ENCODE data around the gene ALX3. TPM values are rescaled to one million over a fixed set of nuclear protein-coding genes. Genes with fewer than 3 reads are reported as not detected.
A peak's percentile ranks its signal among the peaks of the same experiment; 100 is the strongest.

Gene ALX3
- total RNA-seq = not detected
- long read RNA-seq, donor 1, partial matches to known transcripts = 0 of 2 reads
- long read RNA-seq, donor 1, other reads (novel, unspliced or antisense) = 2 of 2 reads
- long read RNA-seq, donor 2 = 0 reads

DNA sequence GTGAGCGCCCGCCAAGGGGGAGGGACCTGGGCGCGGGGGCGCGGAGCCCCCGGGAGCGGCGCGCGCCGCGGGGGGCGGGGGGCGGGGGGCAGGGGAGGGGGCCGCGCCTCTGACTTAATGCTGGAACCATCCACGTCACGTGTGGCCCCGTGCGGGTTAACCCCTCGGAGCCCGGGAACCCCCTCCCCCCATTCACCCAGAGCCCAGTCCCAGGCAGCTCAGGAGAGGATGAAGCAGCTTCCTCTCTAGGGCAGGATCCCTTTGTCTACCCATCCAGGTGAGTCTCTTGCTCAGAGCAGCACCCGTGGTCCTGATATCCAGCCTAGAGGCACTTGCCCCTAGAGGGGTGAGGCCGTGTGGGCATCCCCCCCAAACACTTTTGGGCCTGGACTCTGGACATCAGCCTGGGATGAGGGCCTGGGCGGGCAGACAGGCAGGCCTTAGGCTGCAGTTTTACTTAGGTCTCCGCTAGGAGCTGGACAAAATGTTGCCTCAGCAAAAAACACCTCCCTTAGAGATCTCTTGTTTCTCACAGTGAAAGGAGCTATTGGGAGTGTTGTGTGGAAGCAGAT is at the start of gene ALX3:
Gene ALX3 (minus strand): TSS at position 2 of the 572 bp plus-strand sequence. CDS start 60 bp downstream, outside the sequence.
- DNase-seq (ENCODE audit: low spot score) = no peak
- intact Hi-C loops (cut with DNase I) = loop anchor here in 1 of 2 donors (5.0 kb wide), 1 partner anchor 227 kb away; no protein-coding TSS in a partner anchor

DNA sequence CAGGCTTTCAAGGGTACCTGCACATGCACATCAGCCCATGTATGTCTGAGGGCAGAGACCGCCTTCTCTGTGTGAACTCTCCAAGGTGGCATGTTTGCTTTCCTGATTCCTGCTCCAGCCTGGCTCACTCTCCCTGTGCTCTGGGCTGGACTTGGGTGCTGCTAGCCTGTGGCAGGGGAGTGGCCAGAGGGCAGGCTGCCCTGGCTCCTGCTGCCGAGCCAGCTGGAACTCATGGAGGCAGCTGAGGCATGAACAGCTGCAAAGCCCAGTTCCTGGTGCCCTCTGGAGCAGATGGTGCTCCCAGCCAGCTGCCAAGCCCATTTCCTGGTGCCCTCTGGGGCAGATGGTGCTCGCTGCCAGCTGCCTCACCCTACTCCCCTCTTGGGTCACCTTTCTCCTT is 49.4 kb upstream of the ALX3 start:
- DNase-seq (ENCODE audit: low spot score) = peak; percentile 45

DNA sequence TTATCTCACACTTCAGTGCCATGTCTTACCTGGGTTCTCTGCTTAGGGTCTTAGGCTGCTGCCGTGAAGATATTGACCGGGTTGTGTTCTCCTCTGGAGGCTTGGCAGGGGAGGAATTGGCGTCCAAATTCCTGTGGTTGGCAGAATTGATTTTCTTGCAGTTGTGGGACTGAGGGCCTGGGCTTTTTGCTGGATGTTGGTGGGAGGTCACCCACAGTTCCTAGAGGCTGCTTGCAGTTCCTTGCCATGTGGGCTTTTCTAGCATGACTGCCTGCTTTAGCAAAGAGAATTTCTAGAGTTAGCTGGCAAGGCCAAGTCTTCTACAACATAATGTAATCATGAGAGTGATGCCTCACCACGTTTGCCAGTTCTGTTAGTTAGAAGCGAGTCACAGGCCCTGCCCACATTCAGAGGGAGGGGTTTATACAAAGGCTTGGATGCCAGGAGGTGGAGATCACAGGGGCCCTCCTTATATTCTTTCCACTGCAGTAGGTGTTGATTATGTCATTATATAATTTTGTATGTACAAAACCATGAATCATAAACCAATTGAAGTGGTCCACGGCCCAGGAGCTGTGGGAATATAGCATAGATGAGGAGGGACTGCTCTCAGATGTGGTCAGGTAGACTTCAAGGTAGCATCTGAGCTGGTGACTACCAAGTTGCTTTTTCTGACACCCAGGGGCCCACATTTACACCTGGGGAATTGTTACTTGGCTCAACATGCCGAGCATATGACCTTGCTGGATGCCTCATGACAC is 48.3 kb upstream of the ALX3 start:
- DNase-seq (ENCODE audit: low spot score) = peak; percentile 29
- intact Hi-C loops (cut with DNase I) = no loop called here

More for the DNA sequence above, 49.4 kb upstream of the ALX3 start:
- intact Hi-C loops (cut with DNase I) = no loop called here

DNA sequence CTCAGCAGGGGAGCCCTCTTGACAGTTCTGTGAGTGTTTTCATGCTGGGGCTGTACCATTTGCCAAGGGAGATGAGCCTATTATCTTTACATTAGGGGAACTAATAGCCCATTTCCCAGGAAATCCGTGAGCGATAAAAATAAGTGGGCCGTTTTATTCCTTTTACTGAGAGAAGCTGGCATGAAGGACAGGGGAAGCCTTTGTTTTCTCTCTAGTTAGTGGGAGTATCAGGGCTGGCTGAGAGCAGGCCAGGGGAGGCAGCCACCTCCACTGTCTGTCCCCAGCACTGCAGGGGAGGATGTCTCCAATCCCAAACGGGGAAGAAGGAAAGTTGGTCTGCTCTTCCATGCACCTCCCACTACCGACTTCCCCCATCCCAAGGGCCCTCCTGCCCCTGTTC is 44.3 kb upstream of the ALX3 start:
- DNase-seq (ENCODE audit: low spot score) = no peak
- intact Hi-C loops (cut with DNase I) = loop anchor here in 1 of 2 donors (5.0 kb wide), 1 partner anchor 1258 kb away; no protein-coding TSS in a partner anchor

DNA sequence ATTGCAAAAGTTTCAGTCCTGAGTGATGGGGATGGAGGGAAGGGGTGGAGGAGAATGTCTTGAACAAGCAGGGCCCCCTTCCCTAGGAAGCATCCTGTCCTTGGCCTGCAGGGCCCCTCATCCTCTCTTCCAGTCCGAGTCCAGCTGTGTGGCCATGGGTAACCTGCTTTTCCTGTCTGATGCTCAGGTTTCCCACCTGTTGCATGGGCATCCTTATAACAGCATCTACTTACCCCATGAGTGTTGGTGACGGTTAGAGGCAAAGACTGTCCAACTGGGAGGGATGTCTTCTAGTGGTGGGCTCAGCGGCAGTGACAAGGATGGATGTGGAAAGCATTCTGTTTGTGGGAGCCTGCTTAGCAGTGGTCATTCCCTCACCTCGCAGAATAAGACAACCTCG is 43.7 kb upstream of the ALX3 start:
- intact Hi-C loops (cut with DNase I) = loop anchor here in 1 of 2 donors (5.0 kb wide), 1 partner anchor 1258 kb away; no protein-coding TSS in a partner anchor
- no peak for DNase-seq (ENCODE audit: low spot score)

- intact Hi-C loops (cut with DNase I) = loop anchor here in 1 of 2 donors (5.0 kb wide), 1 partner anchor 1259 kb away; no protein-coding TSS in a partner anchor
- DNase-seq (ENCODE audit: low spot score) = no peak
Measured at GRCh38 chr1:110113551-110113950, 43.1 kb upstream of the ALX3 start.

- intact Hi-C loops (cut with DNase I) = loop anchor here in 1 of 2 donors (5.0 kb wide), 1 partner anchor 1260 kb away; no protein-coding TSS in a partner anchor
- no peak for DNase-seq (ENCODE audit: low spot score)
Measured at GRCh38 chr1:110112656-110113055, 42.2 kb upstream of the ALX3 start.

DNA sequence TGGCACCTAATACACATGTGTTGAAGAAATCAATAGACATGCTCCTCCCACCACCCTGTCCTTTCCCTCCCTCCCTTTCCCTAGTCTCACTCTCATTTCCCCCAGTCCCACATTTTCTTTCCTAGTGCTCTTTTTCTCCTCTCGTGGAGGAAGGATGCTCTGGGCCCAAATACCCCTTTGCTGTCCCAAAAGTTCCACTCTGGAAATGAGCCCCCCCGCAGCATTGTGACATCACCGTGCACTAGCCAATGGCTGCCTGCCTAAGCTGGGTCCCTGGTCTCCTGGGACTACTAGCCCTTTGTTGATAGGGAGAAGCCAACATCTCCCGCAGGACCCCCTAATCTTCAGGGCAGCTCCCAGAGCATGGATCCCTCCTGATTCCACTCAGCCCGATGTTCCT is 41.7 kb upstream of the ALX3 start, which contains the start of gene UBL4B:
Gene UBL4B (plus strand): TSS at position 301 of the 400 bp plus-strand sequence. CDS start 92 bp downstream, at position 393.
- intact Hi-C loops (cut with DNase I) = loop anchor here in 1 of 2 donors (5.0 kb wide), 1 partner anchor 1260 kb away; no protein-coding TSS in a partner anchor
- DNase-seq (ENCODE audit: low spot score) = no peak

- DNase-seq (ENCODE audit: low spot score) = no peak
- intact Hi-C loops (cut with DNase I) = loop anchor here in 1 of 2 donors (5.0 kb wide), 1 partner anchor 1261 kb away; no protein-coding TSS in a partner anchor
Measured at GRCh38 chr1:110111081-110111480, 40.6 kb upstream of the ALX3 start.

GRCh38 chr1:110107867-110108469 is 37.5 kb upstream of the ALX3 start:
- intact Hi-C loops (cut with DNase I) = loop anchor here in 1 of 2 donors (2.0 kb wide), 1 partner anchor 55 kb away; no protein-coding TSS in a partner anchor
- DNase-seq (ENCODE audit: low spot score) = peak; percentile 45

GRCh38 chr1:110106013-110106941 is 35.8 kb upstream of the ALX3 start:
- DNase-seq (ENCODE audit: low spot score) = no peak
- intact Hi-C loops (cut with DNase I) = loop anchor here in 1 of 2 donors (2.0 kb wide), 1 partner anchor 53 kb away; no protein-coding TSS in a partner anchor

DNA sequence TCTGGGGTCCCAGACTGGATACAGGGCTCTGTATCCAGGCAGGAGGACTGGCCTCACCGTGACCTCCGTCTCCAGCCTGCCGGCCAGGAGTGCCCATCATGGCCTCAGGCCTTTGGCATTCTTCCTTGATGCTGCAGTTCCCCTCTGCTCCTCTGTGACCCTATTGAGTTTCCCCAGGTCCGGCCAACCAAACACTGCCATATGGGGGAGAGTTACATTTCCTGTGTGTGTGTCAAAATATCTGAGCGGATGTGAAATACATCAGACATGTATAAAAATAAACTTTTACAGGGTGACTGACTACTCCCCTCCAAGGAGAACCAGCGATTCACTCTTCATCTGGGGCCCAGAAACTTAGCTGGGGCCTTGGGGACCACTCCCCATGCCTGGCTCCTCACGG is 31.6 kb upstream of the ALX3 start:
- intact Hi-C loops (cut with DNase I) = no loop called here

GRCh38 chr1:110100335-110100734 is 29.9 kb upstream of the ALX3 start:
- intact Hi-C loops (cut with DNase I) = no loop called here
- DNase-seq (ENCODE audit: low spot score) = no peak

More for the DNA sequence above, 31.6 kb upstream of the ALX3 start:
- DNase-seq (ENCODE audit: low spot score) = no peak

DNA sequence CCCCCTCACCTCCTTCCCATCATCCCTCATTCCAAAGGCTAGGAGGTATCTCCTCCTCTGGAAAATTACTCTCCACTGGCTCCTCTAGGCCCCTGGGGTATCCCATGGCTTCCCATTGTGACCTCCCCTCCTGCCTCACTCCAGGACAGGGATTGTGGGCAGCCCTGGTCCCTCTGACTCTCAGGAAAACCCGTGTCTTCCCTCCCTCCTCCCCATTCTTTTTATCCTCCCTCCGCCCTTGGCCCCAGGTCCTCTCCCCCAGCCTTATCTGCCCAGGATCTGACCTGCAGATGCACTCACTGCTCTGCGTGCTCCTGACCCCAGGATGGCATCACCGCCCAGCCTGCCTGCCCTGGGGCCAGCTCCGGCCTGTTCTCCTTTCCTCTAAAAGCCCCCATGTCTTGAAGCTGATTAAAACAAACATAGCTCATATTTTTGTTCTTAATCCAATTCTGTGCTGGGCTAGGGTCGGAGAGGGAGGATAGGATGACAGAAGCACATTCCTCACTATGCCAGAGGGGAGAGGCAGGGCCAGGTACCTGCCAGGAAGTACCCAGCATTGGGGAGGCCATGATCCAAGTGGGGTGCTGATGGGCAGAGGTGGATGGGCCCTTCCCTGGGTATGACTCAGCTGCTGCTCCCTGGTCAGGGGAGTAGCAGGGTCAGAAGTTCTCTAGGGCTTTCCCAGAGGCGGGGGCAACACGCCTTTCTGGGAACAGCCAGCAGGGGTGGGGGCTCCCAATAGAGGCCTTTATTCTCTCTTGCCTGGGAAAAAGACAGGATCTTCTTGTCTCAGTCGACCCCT is 28.0 kb upstream of the ALX3 start:
- intact Hi-C loops (cut with DNase I) = no loop called here
- DNase-seq (ENCODE audit: low spot score) = no peak

DNA sequence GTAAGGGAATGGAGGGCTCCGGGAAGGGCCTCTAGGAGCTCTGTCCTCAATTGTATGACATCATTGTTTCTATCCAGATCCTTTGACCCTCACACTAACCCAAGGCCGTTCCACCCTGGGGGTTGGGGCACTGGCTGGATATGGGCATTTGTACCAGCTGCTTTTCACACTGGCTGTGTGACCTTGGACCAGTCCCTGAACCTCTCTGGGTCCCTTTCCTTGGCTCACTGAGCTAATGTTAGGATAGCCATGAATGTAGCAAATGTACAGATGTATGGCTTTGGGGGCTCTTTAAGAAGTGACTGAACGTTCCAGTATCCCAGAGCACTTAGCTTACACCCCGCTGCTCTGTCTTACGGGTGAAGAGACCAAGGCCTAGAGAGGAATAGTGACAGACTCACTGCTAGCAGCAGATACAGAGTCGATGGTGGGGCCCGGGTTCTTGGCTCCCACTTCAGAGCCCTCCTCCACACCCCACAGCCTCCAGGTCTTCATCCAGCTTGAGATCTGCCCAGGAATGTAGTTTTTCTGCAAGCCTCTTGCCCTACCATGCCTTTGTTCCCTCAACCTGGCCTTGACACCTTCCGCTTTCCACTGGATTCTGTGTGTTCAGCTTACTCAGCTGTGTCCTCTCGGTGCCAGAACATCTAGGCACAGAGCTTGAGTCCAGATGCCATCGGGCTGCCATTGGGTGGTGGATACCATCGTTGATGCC is 27.2 kb upstream of the ALX3 start:
- intact Hi-C loops (cut with DNase I) = no loop called here

GRCh38 chr1:110094931-110095654 is 24.6 kb upstream of the ALX3 start:
- intact Hi-C loops (cut with DNase I) = no loop called here
- no peak for DNase-seq (ENCODE audit: low spot score)

More for the DNA sequence above, 27.2 kb upstream of the ALX3 start:
- no peak for DNase-seq (ENCODE audit: low spot score)
